ENCODE data around the gene DEFB116. TPM values are rescaled to one million over a fixed set of nuclear protein-coding genes. Genes with fewer than 3 reads are reported as not detected.

Gene DEFB116
- total RNA-seq (not detected), polyA plus RNA-seq (not detected)
- long read RNA-seq, donor 1, result 0 reads
- long read RNA-seq, donor 2, result 0 reads
- long read RNA-seq, donor 3, result 0 reads
- long read RNA-seq, donor 4, result 0 reads
- long read RNA-seq, donor 5, result 0 reads

DNA sequence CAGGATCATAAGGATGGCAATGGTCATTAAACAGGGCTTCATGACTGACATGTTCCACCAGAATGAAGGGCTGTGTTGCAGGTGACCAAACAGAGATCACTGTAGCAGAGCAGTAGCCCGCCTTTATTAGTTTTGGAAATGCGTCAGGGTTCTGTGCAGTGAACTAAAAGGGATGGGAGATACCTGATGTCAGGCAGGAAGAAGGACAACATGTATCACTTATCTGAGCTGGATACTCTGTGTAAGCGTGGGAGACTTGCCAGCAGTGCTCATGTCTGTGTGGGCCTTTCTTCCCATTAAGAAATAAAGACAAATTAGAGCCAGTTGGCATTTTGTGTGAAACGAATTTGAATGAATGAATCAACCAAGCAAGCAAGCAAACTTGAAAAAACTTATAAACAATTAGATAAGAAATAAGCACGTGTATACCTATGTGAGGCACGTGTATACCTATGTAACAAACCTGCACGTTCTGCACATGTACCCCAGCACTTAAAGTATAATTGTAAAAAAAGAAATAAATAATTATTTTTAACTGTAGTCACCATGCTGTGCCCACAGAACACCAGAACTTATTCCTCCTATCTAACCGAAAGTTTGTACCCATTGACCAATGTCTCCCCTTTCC lies at the start of gene DEFB116:
Gene DEFB116, minus strand, starts transcription at position 51 of the 628 bp plus-strand sequence. Its CDS starts 0 bp downstream, at position 51.
- no peak for TF ChIP-seq CTCF (IDR thresholded peaks at IDR 0.05; ENCODE audit: control extremely low read depth, extremely low read depth)
- no peak for ATAC-seq (ENCODE audit: insufficient read depth, low FRiP score)
- H3K4me1 ChIP-seq (ENCODE audit: control insufficient read depth in 5 of 5, insufficient read depth in 5 of 5, low read length in 5 of 5), result no peaks in the 10 kb centered on the region
- no peak within 1 kb of the TSS for H3K27ac ChIP-seq (ENCODE audit: low read depth in 1 of 2, low read length in 1 of 2)
- H3K4me3 ChIP-seq, result no peak within 1 kb of the TSS
- DNase-seq, result no peak
- H3K9ac ChIP-seq (ENCODE audit: insufficient read depth in 1 of 2, low read length in 2 of 2), result no peak within 1 kb of the TSS
- WGBS, 2 donors, result 47 to 53% methylated on average over 8 of the region's 8 CpGs
- peaks cover 0 to 13% (median 6%) of the 10 kb centered on the region in 4 donors for H3K9me3 ChIP-seq (ENCODE audit: control insufficient read depth in 4 of 4, insufficient read depth in 3 of 4, low read length in 3 of 4)
- H3K36me3 ChIP-seq (ENCODE audit: control insufficient read depth in 4 of 4, insufficient read depth in 4 of 4, low read length in 4 of 4), result no peaks in the 10 kb centered on the region
- no peaks in the 10 kb centered on the region for H3K27me3 ChIP-seq (ENCODE audit: control insufficient read depth in 3 of 3, insufficient read depth in 3 of 3, low read length in 2 of 3)

- Histone ChIP-seq H3K4me3 (no peak overlapping the region), H3K9ac (ENCODE audit: insufficient read depth in 1 of 2, low read length in 2 of 2) (no peak overlapping the region), H3K4me1 (ENCODE audit: control insufficient read depth in 5 of 5, insufficient read depth in 5 of 5, low read length in 5 of 5) (no peaks in the 10 kb centered on the region), H3K36me3 (ENCODE audit: control insufficient read depth in 4 of 4, insufficient read depth in 4 of 4, low read length in 4 of 4) (no peaks in the 10 kb centered on the region), H3K27me3 (ENCODE audit: control insufficient read depth in 3 of 3, insufficient read depth in 3 of 3, low read length in 2 of 3) (no peaks in the 10 kb centered on the region), H3K27ac (ENCODE audit: low read depth in 1 of 2, low read length in 1 of 2) (no peak overlapping the region), H3K9me3 (ENCODE audit: control insufficient read depth in 4 of 4, insufficient read depth in 3 of 4, low read length in 3 of 4) (peaks cover 0 to 6% (median 0%) of the 10 kb centered on the region in 4 donors)
- TF ChIP-seq CTCF (IDR thresholded peaks at IDR 0.05; ENCODE audit: control extremely low read depth, extremely low read depth), result no peak
- DNase-seq (no peak), ATAC-seq (ENCODE audit: insufficient read depth, low FRiP score) (no peak)
- 63 to 66% methylated on average over 1 of the region's 1 CpG for WGBS, 2 donors
Measured at GRCh38 chr20:31355981-31356380, 47.6 kb upstream of the DEFB116 start.

DNA sequence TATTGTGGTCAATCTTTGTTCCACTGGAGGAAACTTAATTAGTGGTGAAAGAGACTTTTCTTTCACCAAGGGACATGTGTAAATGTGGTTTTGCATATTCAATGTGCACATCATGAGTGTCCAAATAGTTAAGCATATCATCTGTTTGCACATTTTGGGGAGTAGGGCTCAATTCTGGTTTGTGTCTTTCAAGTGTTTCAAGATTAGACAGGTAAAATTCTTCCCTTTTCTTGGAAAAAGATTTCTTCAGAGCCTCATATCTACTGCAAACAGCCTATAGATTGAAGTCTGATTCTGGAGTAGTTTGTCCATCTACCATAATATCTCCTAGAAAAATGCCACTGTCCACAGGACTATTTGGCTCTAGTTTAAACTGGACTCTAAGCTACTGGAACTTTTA lies 33.1 kb upstream of the DEFB116 start:
- TF ChIP-seq CTCF (IDR thresholded peaks at IDR 0.05; ENCODE audit: control extremely low read depth, extremely low read depth), result no peak
- peaks cover 0 to 7% (median 0%) of the 10 kb centered on the region in 4 donors for H3K9me3 ChIP-seq (ENCODE audit: control insufficient read depth in 4 of 4, insufficient read depth in 3 of 4, low read length in 3 of 4)
- H3K9ac ChIP-seq (ENCODE audit: insufficient read depth in 1 of 2, low read length in 2 of 2), result no peak overlapping the region
- no peak for DNase-seq
- no peaks in the 10 kb centered on the region for H3K27me3 ChIP-seq (ENCODE audit: control insufficient read depth in 3 of 3, insufficient read depth in 3 of 3, low read length in 2 of 3)
- no peaks in the 10 kb centered on the region for H3K36me3 ChIP-seq (ENCODE audit: control insufficient read depth in 4 of 4, insufficient read depth in 4 of 4, low read length in 4 of 4)
- no peak overlapping the region for H3K27ac ChIP-seq (ENCODE audit: low read depth in 1 of 2, low read length in 1 of 2)
- no peak overlapping the region for H3K4me3 ChIP-seq
- no peak for ATAC-seq (ENCODE audit: insufficient read depth, low FRiP score)
- no peaks in the 10 kb centered on the region for H3K4me1 ChIP-seq (ENCODE audit: control insufficient read depth in 5 of 5, insufficient read depth in 5 of 5, low read length in 5 of 5)

- DNase-seq (no peak), ATAC-seq (ENCODE audit: insufficient read depth, low FRiP score) (no peak)
- no peaks in the 10 kb centered on the region for H3K4me1 ChIP-seq (ENCODE audit: control insufficient read depth in 5 of 5, insufficient read depth in 5 of 5, low read length in 5 of 5)
- no peak overlapping the region for H3K4me3 ChIP-seq
- no peaks in the 10 kb centered on the region for H3K36me3 ChIP-seq (ENCODE audit: control insufficient read depth in 4 of 4, insufficient read depth in 4 of 4, low read length in 4 of 4)
- no peaks in the 10 kb centered on the region for H3K27me3 ChIP-seq (ENCODE audit: control insufficient read depth in 3 of 3, insufficient read depth in 3 of 3, low read length in 2 of 3)
- no peak overlapping the region for H3K9ac ChIP-seq (ENCODE audit: insufficient read depth in 1 of 2, low read length in 2 of 2)
- peaks cover 0 to 7% (median 2%) of the 10 kb centered on the region in 4 donors for H3K9me3 ChIP-seq (ENCODE audit: control insufficient read depth in 4 of 4, insufficient read depth in 3 of 4, low read length in 3 of 4)
- no peak for TF ChIP-seq CTCF (IDR thresholded peaks at IDR 0.05; ENCODE audit: control extremely low read depth, extremely low read depth)
- H3K27ac ChIP-seq (ENCODE audit: low read depth in 1 of 2, low read length in 1 of 2), result no peak overlapping the region
Measured at GRCh38 chr20:31330893-31331292, 22.5 kb upstream of the DEFB116 start.
